ENCODE data around the gene MT1G.
A peak's percentile ranks its signal among the peaks of the same experiment; 100 is the strongest.
"Not testable (repeated sequence)": the region's sequence is repeated elsewhere in the genome, so short reads cannot be mapped to it uniquely, and the experiment has no call there.

Gene MT1G

GRCh38 chr16:56667581-56668571, at the start of gene MT1G:
MT1G (minus strand) TSS chr16:56668065; CDS start chr16:56667993, 72 bp downstream.
- DNase-seq: peak in 1 of 2 donors; percentile 17

GRCh38 chr16:56717532-56717931, 49.7 kb upstream of the MT1G start:
- DNase-seq: not testable (repeated sequence)

GRCh38 chr16:56716761-56717160, 48.9 kb upstream of the MT1G start:
- no peak for DNase-seq

GRCh38 chr16:56715126-56715525, 47.3 kb upstream of the MT1G start:
- no peak for DNase-seq

- no peak for DNase-seq
Measured at GRCh38 chr16:56713794-56714193, 45.9 kb upstream of the MT1G start.

- DNase-seq: no peak
Measured at GRCh38 chr16:56711862-56712261, 44.0 kb upstream of the MT1G start.

- DNase-seq: no peak
Measured at GRCh38 chr16:56710181-56710737, 42.4 kb upstream of the MT1G start.

- DNase-seq: no peak
Measured at GRCh38 chr16:56709443-56710040, 41.7 kb upstream of the MT1G start.

GRCh38 chr16:56708525-56709442, 40.9 kb upstream of the MT1G start:
- peak; percentile 14 to 34 for DNase-seq

GRCh38 chr16:56702836-56703235, 35.0 kb upstream of the MT1G start:
- no peak for DNase-seq

- no peak for DNase-seq
Measured at GRCh38 chr16:56701534-56701933, 33.7 kb upstream of the MT1G start.

GRCh38 chr16:56700631-56701030, 32.8 kb upstream of the MT1G start:
- DNase-seq: no peak

- DNase-seq: no peak
Measured at GRCh38 chr16:56700195-56700594, 32.3 kb upstream of the MT1G start.

- DNase-seq: no peak
Measured at GRCh38 chr16:56697456-56698155, 29.7 kb upstream of the MT1G start.

- DNase-seq: no peak
Measured at GRCh38 chr16:56695246-56695645, 27.4 kb upstream of the MT1G start.

- no peak for DNase-seq
Measured at GRCh38 chr16:56691885-56692284, 24.0 kb upstream of the MT1G start.

- no peak for DNase-seq
Measured at GRCh38 chr16:56690420-56691122, 22.7 kb upstream of the MT1G start.

GRCh38 chr16:56689171-56689570, 21.3 kb upstream of the MT1G start:
- DNase-seq: no peak

GRCh38 chr16:56688762-56689161, 20.9 kb upstream of the MT1G start:
- no peak for DNase-seq

GRCh38 chr16:56686758-56687157, 18.9 kb upstream of the MT1G start:
- DNase-seq: no peak

GRCh38 chr16:56684926-56685590, 17.2 kb upstream of the MT1G start:
- no peak for DNase-seq

Data from CD4-positive, alpha-beta T cell treated with Interferon alpha-2 for 1 hour (primary cell).